CD4-positive, alpha-beta memory T cell (primary cell): ENCODE results near the gene APOB. TPM values are rescaled to one million over a fixed set of nuclear protein-coding genes. Genes with fewer than 3 reads are reported as not detected.

Experiments
- CTCF ChIA-PET: fragments of 350-600 bp; sonication (Branson Sonifier 250); formaldehyde crosslinking; loops from one replicate; lab custom pipeline; 2021; ENCODE audit warnings: inconsistent platforms; ENCODE audit not compliant: partially characterized antibody; lab: Charles Lee
- POLR2A ChIA-PET: fragments of 350-600 bp; sonication (Branson Sonifier 250); formaldehyde crosslinking; loops from one replicate; lab custom pipeline; 2021; ENCODE audit not compliant: partially characterized antibody; lab: Charles Lee
- DNase-seq, 5 donors: peaks; one replicate each; pipeline versions ENCODE4 v3.0.0 to v3.0.0-alpha.2; 2020 to 2022; ENCODE audit warnings: mixed read lengths in 1 of 5
- H3K27ac ChIP-seq: one replicate; pipeline ENCODE4 v1.7.0; 2013; ENCODE audit warnings: low read depth, low read length
- H3K27me3 ChIP-seq: 2 replicates; pipeline ENCODE4 v1.7.0; 2013; ENCODE audit warnings: mild to moderate bottlenecking, low read length, moderate library complexity; ENCODE audit not compliant: insufficient read depth
- H3K36me3 ChIP-seq: 2 replicates; pipeline ENCODE4 v1.7.0; 2013; ENCODE audit warnings: mild to moderate bottlenecking, low read length, moderate library complexity; ENCODE audit not compliant: insufficient read depth
- H3K4me1 ChIP-seq: 2 replicates; pipeline ENCODE4 v1.7.0; 2013; ENCODE audit warnings: mild to moderate bottlenecking, low read length, moderate library complexity; ENCODE audit not compliant: insufficient read depth
- H3K4me3 ChIP-seq, 2 donors: one replicate each; pipeline ENCODE4 v1.7.0; 2013; ENCODE audit warnings: low read length in 2 of 2, mild to moderate bottlenecking in 1 of 2
- H3K9me3 ChIP-seq, 2 donors: one replicate each; pipeline ENCODE4 v1.7.0; 2013; ENCODE audit warnings: low read length in 2 of 2, control low read depth in 1 of 2; ENCODE audit not compliant: control insufficient read depth in 1 of 2
- H3K27ac Mint-ChIP-seq, 7 donors: one replicate each; pipeline ENCODE4 v1.8.0; 2020 to 2021; ENCODE audit warnings: mixed read lengths in 7 of 7, mild to moderate bottlenecking in 6 of 7, inconsistent platforms in 3 of 7, moderate library complexity in 3 of 7
- H3K27me3 Mint-ChIP-seq, 2 donors: one replicate each; pipeline ENCODE4 v1.8.0; 2020 to 2021; ENCODE audit warnings: mixed read lengths in 2 of 2
- H3K36me3 Mint-ChIP-seq, 2 donors: one replicate each; pipeline ENCODE4 v1.8.0; 2020 to 2021; ENCODE audit warnings: mixed read lengths in 2 of 2, inconsistent platforms in 1 of 2, mild to moderate bottlenecking in 1 of 2
- H3K4me1 Mint-ChIP-seq, 4 donors: one replicate each; pipeline ENCODE4 v1.8.0; 2020 to 2021; ENCODE audit warnings: mixed read lengths in 4 of 4, mild to moderate bottlenecking in 1 of 4
- H3K4me3 Mint-ChIP-seq, 8 donors: one replicate each; pipeline ENCODE4 v1.8.0; 2020 to 2021; ENCODE audit warnings: mixed read lengths in 8 of 8, mild to moderate bottlenecking in 7 of 8, moderate library complexity in 6 of 8, inconsistent platforms in 3 of 8
- H3K9me3 Mint-ChIP-seq, 8 donors: one replicate each; pipeline ENCODE4 v1.8.0; 2020 to 2021; ENCODE audit warnings: mixed read lengths in 8 of 8, mild to moderate bottlenecking in 5 of 8, inconsistent platforms in 3 of 8, moderate library complexity in 1 of 8
- intact Hi-C: fragments of 100-400 bp; cut with micrococcal nuclease; formaldehyde crosslinking; loops from one replicate; pipeline ENCODE4 v1.15.1; 2023
- polyA plus RNA-seq, 2 donors: library from polyadenylated mRNA; unstranded; fragments of 300-500 nt; fragmentation: Illumina TruSeq; gene quantifications; one replicate each; pipeline ENCODE4 v1.2.3, GENCODE V29; 2021
- total RNA-seq, 2 experiments: library from RNA; stranded (reverse); gene quantifications; one replicate each; pipeline ENCODE4 v1.2.3, GENCODE V29; 2021

APOB gene
- total and polyA plus RNA-seq, 4 experiments from 2014 or later: not detected

- intact Hi-C loops: no loop called here
- Histone ChIP-seq H3K4me3 (no peak overlapping the region), H3K4me1 (no peaks in the 10 kb centered on the region), H3K27ac (no peak overlapping the region), H3K27me3 (no peaks in the 10 kb centered on the region), H3K9me3 (no peaks in the 10 kb centered on the region), H3K36me3 (no peaks in the 10 kb centered on the region)
- Mint-ChIP-seq H3K4me1 (peaks cover 0 to 1% (median 0%) of the 10 kb centered on the region in 4 donors), H3K9me3 (no peaks in the 10 kb centered on the region), H3K27me3 (peaks cover 2 to 11% of the 10 kb centered on the region in 2 donors), H3K27ac (no peak overlapping the region), H3K36me3 (no peaks in the 10 kb centered on the region), H3K4me3 (no peak overlapping the region)
- ChIA-PET POLR2A (no interaction called here), CTCF (interaction anchor here (0.8 kb wide), 1 partner anchor 8 kb away, joined by 4 read pairs; no protein-coding TSS in a partner anchor)
- no peak for DNase-seq
Measured at GRCh38 chr2:21035974-21036707, 7.7 kb downstream of the APOB start.

GRCh38 chr2:21035282-21035973 lies 8.4 kb downstream of the APOB start:
- Histone ChIP-seq H3K36me3 (no peaks in the 10 kb centered on the region), H3K27me3 (no peaks in the 10 kb centered on the region), H3K9me3 (no peaks in the 10 kb centered on the region), H3K27ac (no peak overlapping the region), H3K4me3 (no peak overlapping the region), H3K4me1 (no peaks in the 10 kb centered on the region)
- Mint-ChIP-seq H3K27me3 (peaks cover 2 to 11% of the 10 kb centered on the region in 2 donors), H3K9me3 (no peaks in the 10 kb centered on the region), H3K27ac (no peak overlapping the region), H3K4me3 (no peak overlapping the region), H3K4me1 (peaks cover 0 to 1% (median 0%) of the 10 kb centered on the region in 4 donors), H3K36me3 (no peaks in the 10 kb centered on the region)
- intact Hi-C loops: no loop called here
- DNase-seq: no peak
- CTCF ChIA-PET: no interaction called here
- POLR2A ChIA-PET: no interaction called here

- H3K27ac Mint-ChIP-seq: no peak overlapping the region
- CTCF ChIA-PET: no interaction called here
- H3K9me3 Mint-ChIP-seq: peaks cover 0 to 2% (median 0%) of the 10 kb centered on the region in 8 donors
- Histone ChIP-seq H3K4me3 (no peak overlapping the region), H3K27me3 (no peaks in the 10 kb centered on the region), H3K9me3 (no peaks in the 10 kb centered on the region), H3K36me3 (no peaks in the 10 kb centered on the region), H3K27ac (no peak overlapping the region), H3K4me1 (no peaks in the 10 kb centered on the region)
- H3K27me3 Mint-ChIP-seq: peaks cover 4 to 9% of the 10 kb centered on the region in 2 donors
- no peaks in the 10 kb centered on the region for H3K36me3 Mint-ChIP-seq
- H3K4me1 Mint-ChIP-seq: peaks cover 0 to 1% (median 0%) of the 10 kb centered on the region in 4 donors
- no peak for DNase-seq
- intact Hi-C loops: no loop called here
- no peak overlapping the region for H3K4me3 Mint-ChIP-seq
- POLR2A ChIA-PET: no interaction called here
Measured at GRCh38 chr2:21034972-21035279, 8.9 kb downstream of the APOB start.

GRCh38 chr2:21034156-21034971 lies 9.5 kb downstream of the APOB start:
- CTCF ChIA-PET: interaction anchor here (2.1 to 3.0 kb wide), 2 partner anchors 8 to 11 kb away, joined by 11 to 18 read pairs; partner anchors contain the start of gene APOB
- Histone ChIP-seq H3K9me3 (no peaks in the 10 kb centered on the region), H3K4me3 (no peak overlapping the region), H3K4me1 (no peaks in the 10 kb centered on the region), H3K27me3 (no peaks in the 10 kb centered on the region), H3K36me3 (no peaks in the 10 kb centered on the region), H3K27ac (no peak overlapping the region)
- Mint-ChIP-seq H3K27me3 (peaks cover 6% of the 10 kb centered on the region in 2 donors), H3K9me3 (peaks cover 0 to 2% (median 0%) of the 10 kb centered on the region in 8 donors), H3K36me3 (no peaks in the 10 kb centered on the region), H3K27ac (no peak overlapping the region), H3K4me1 (peaks cover 0 to 1% (median 0%) of the 10 kb centered on the region in 4 donors), H3K4me3 (no peak overlapping the region)
- POLR2A ChIA-PET: no interaction called here
- intact Hi-C loops: no loop called here
- DNase-seq: no peak

GRCh38 chr2:21033237-21034155 lies 10.4 kb downstream of the APOB start:
- H3K4me3 ChIP-seq: no peak overlapping the region
- Mint-ChIP-seq H3K27ac (no peak overlapping the region), H3K27me3 (peaks cover 5 to 11% of the 10 kb centered on the region in 2 donors), H3K4me3 (no peak overlapping the region), H3K4me1 (peaks cover 0 to under 1% (median 0%) of the 10 kb centered on the region in 4 donors), H3K9me3 (peaks cover 0 to 2% (median 0%) of the 10 kb centered on the region in 8 donors), H3K36me3 (no peaks in the 10 kb centered on the region)
- no peaks in the 10 kb centered on the region for H3K4me1 ChIP-seq
- POLR2A ChIA-PET: no interaction called here
- CTCF ChIA-PET: interaction anchor here (1.5 to 3.0 kb wide), 3 partner anchors 9 to 12 kb away, joined by 5 to 18 read pairs (median 11); partner anchors contain the start of gene APOB
- no peak overlapping the region for H3K27ac ChIP-seq
- H3K27me3 ChIP-seq: no peaks in the 10 kb centered on the region
- no peak for DNase-seq
- no peaks in the 10 kb centered on the region for H3K36me3 ChIP-seq
- intact Hi-C loops: no loop called here
- H3K9me3 ChIP-seq: no peaks in the 10 kb centered on the region

GRCh38 chr2:21032338-21033236 lies 11.3 kb downstream of the APOB start:
- Mint-ChIP-seq H3K27ac (no peak overlapping the region), H3K27me3 (peaks cover 5 to 14% of the 10 kb centered on the region in 2 donors), H3K4me3 (no peak overlapping the region), H3K9me3 (peaks cover 0 to 2% (median 0%) of the 10 kb centered on the region in 8 donors), H3K4me1 (no peaks in the 10 kb centered on the region), H3K36me3 (no peaks in the 10 kb centered on the region)
- H3K4me1 ChIP-seq: no peaks in the 10 kb centered on the region
- no peaks in the 10 kb centered on the region for H3K27me3 ChIP-seq
- CTCF ChIA-PET: interaction anchor here (1.5 to 3.0 kb wide), 4 partner anchors 8 to 13 kb away, joined by 3 to 18 read pairs (median 8); partner anchors contain the start of gene APOB
- DNase-seq: no peak
- POLR2A ChIA-PET: no interaction called here
- no peaks in the 10 kb centered on the region for H3K36me3 ChIP-seq
- intact Hi-C loops: no loop called here
- H3K27ac ChIP-seq: no peak overlapping the region
- H3K9me3 ChIP-seq: no peaks in the 10 kb centered on the region
- no peak overlapping the region for H3K4me3 ChIP-seq
